HepG2 (cell line): Measurements from ENCODE around the gene ACSM2A. TPM values are rescaled to one million over a fixed set of nuclear protein-coding genes. Genes with fewer than 3 reads are reported as not detected.
A peak's percentile ranks its signal among the peaks of the same experiment; 100 is the strongest.

ENCODE experiments used
- CEBPB ChIP-seq: IDR thresholded peaks from 2 replicates; pipeline ENCODE4 v1.6.1; 2011; ENCODE audit warnings: low read depth, low read length, improper control_type of control experiment, borderline replicate concordance
- DNMT1 ChIP-seq: sonication (generic); formaldehyde crosslinking; IDR thresholded peaks from 2 replicates; pipeline ENCODE4 v1.5.1; 2020; ENCODE audit warnings: mild to moderate bottlenecking, missing genetic modification reagents
- KDM6A ChIP-seq: IDR thresholded peaks from 2 replicates; pipeline ENCODE4 v1.6.1; 2016; ENCODE audit warnings: low read depth
- KLF9 ChIP-seq: IDR thresholded peaks from 2 replicates; pipeline ENCODE4 v1.6.1; 2016; ENCODE audit warnings: low read depth
- PAWR ChIP-seq: sonication (generic); formaldehyde crosslinking; IDR thresholded peaks from 2 replicates; pipeline ENCODE4 v1.4.0; 2020; ENCODE audit warnings: missing genetic modification reagents, mild to moderate bottlenecking, borderline replicate concordance
- ZBTB3 ChIP-seq: sonication (generic); formaldehyde crosslinking; IDR thresholded peaks from 2 replicates; pipeline ENCODE4 v1.4.0; 2020; ENCODE audit warnings: low read depth, mild to moderate bottlenecking, moderate library complexity, missing genetic modification reagents, borderline replicate concordance
- ZNF569 ChIP-seq: sonication (generic); formaldehyde crosslinking; IDR thresholded peaks from 2 replicates; pipeline ENCODE4 v1.5.0; 2020; ENCODE audit warnings: mild to moderate bottlenecking, missing genetic modification reagents, moderate library complexity, borderline replicate concordance
- ZNF629 ChIP-seq: sonication (generic); formaldehyde crosslinking; conservative IDR thresholded peaks from 2 replicates; pipeline ENCODE4 v1.5.0; 2020; ENCODE audit warnings: missing genetic modification reagents
- ZNF746 ChIP-seq: sonication (generic); formaldehyde crosslinking; IDR thresholded peaks from 2 replicates; pipeline ENCODE4 v1.8.0; 2022; ENCODE audit warnings: mild to moderate bottlenecking, missing genetic modification reagents
- polyA plus RNA-seq, 8 experiments: library from polyadenylated mRNA; depleted of rRNA in 3 of 8; stranded (reverse) in 7 of 8; unstranded in 1 of 8; fragments of >200 nt; fragmentation: Illumina TruSeq in 4 of 8; extraction: Trizol in 4 of 8; gene quantifications; 2 replicates each; pipeline versions ENCODE4 v1.2.1 to v1.2.3, GENCODE V29; 2011 to 2016; ENCODE audit warnings: low read depth in 4 of 8, missing spikeins in 1 of 8, mixed read lengths in 1 of 8; ENCODE audit not compliant: insufficient read depth in 1 of 8
- total RNA-seq, 5 experiments: library from RNA; depleted of rRNA; stranded (reverse); fragments of >200 nt; fragmentation: Illumina TruSeq; extraction: Trizol; gene quantifications; 2 replicates each; pipeline ENCODE4 v1.2.3, GENCODE V29; 2016; ENCODE audit warnings: low read depth in 1 of 5
- TF ChIP-seq, protein P1 (sequence below), 2 experiments: sonication (generic) in 1 of 2; formaldehyde crosslinking in 1 of 2; IDR thresholded peaks; 2 replicates each; pipeline versions ENCODE4 v1.6.1 to v1.9.0; 2014 to 2022; ENCODE audit warnings: antibody characterized with exemption in 1 of 2, borderline replicate concordance in 1 of 2, inconsistent platforms in 1 of 2, low read depth in 1 of 2, missing genetic modification reagents in 1 of 2
- TF ChIP-seq, protein P2 (sequence below): sonication (generic); formaldehyde crosslinking; IDR thresholded peaks from 2 replicates; pipeline ENCODE4 v1.4.0; 2020; ENCODE audit warnings: low read depth, mild to moderate bottlenecking, missing genetic modification reagents
- TF ChIP-seq, protein P3 (sequence below): sonication (generic); formaldehyde crosslinking; IDR thresholded peaks from 2 replicates; pipeline ENCODE4 v1.5.0; 2020; ENCODE audit warnings: missing genetic modification reagents, mild to moderate bottlenecking, borderline replicate concordance
- TF ChIP-seq, protein P4 (sequence below): sonication (generic); formaldehyde crosslinking; IDR thresholded peaks from 2 replicates; pipeline ENCODE4 v1.4.0; 2020; ENCODE audit warnings: missing genetic modification reagents
- TF ChIP-seq, protein P5 (sequence below): IDR thresholded peaks from 2 replicates; pipeline ENCODE4 v1.6.1; 2018; ENCODE audit warnings: missing genetic modification reagents
- TF ChIP-seq, protein P6 (sequence below): sonication (generic); formaldehyde crosslinking; IDR thresholded peaks from 2 replicates; pipeline ENCODE4 v1.5.0; 2020; ENCODE audit warnings: missing genetic modification reagents
- TF ChIP-seq, protein P7 (sequence below): sonication (generic); formaldehyde crosslinking; IDR thresholded peaks from 2 replicates; pipeline ENCODE4 v1.8.1; 2022; ENCODE audit warnings: mild to moderate bottlenecking, missing genetic modification reagents

Gene ACSM2A
- total and polyA plus RNA-seq, 2 of the 13 experiments (the other 11 are each of a cell fraction or from before 2014, with no cell fraction given): 11.4 to 16.3 TPM

DNA sequence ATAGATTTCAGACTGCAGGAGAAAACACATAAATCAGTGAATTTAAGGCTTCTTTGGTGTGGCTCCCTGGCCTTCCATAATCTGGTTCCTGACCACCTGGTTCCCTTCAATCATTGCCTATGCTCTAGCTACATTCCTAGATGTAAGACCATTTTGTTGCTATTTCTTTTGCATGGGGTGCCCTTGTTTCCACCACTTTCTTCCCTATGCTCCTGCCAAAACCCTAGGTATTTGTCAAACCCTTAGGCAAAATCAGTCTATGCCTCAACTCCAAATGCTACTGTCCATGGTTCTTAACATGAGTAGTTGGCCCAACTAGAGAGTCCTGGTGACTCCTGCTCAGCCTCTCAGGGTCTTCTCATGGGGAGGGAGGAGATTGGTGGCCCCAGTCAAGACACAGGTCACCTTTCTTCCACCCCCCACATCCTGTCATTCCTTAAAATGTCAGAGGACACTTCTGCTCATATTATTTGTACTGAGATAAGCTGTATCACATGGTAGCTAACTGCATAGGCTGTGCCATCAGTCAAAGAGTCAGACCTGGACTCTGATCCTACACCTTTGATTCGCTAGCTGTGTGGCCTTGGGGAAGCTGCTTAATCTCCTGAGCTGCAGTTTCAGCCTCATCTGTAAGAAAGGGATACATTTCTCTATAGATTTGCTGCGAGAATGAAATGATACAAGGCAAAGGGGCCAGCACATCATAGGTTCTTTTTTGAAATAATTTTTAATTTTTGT lies 27.0 kb upstream of the ACSM2A start (continued):
- TF ChIP-seq, protein P1, sequence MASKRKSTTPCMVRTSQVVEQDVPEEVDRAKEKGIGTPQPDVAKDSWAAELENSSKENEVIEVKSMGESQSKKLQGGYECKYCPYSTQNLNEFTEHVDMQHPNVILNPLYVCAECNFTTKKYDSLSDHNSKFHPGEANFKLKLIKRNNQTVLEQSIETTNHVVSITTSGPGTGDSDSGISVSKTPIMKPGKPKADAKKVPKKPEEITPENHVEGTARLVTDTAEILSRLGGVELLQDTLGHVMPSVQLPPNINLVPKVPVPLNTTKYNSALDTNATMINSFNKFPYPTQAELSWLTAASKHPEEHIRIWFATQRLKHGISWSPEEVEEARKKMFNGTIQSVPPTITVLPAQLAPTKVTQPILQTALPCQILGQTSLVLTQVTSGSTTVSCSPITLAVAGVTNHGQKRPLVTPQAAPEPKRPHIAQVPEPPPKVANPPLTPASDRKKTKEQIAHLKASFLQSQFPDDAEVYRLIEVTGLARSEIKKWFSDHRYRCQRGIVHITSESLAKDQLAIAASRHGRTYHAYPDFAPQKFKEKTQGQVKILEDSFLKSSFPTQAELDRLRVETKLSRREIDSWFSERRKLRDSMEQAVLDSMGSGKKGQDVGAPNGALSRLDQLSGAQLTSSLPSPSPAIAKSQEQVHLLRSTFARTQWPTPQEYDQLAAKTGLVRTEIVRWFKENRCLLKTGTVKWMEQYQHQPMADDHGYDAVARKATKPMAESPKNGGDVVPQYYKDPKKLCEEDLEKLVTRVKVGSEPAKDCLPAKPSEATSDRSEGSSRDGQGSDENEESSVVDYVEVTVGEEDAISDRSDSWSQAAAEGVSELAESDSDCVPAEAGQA (IDR thresholded peaks at IDR 0.05; ENCODE audit: low read depth): no peak
- TF ChIP-seq, protein P1 (CRISPR knock-in tag; IDR thresholded peaks at IDR 0.05; ENCODE audit: borderline replicate concordance): 0 out of 2 replicates have a peak, but pooled peaks have one; percentile 27
- TF ChIP-seq PAWR (CRISPR knock-in tag): no peak
- TF ChIP-seq, protein P2, sequence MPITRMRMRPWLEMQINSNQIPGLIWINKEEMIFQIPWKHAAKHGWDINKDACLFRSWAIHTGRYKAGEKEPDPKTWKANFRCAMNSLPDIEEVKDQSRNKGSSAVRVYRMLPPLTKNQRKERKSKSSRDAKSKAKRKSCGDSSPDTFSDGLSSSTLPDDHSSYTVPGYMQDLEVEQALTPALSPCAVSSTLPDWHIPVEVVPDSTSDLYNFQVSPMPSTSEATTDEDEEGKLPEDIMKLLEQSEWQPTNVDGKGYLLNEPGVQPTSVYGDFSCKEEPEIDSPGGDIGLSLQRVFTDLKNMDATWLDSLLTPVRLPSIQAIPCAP (CRISPR knock-in tag): no peak
- TF ChIP-seq, protein P3, sequence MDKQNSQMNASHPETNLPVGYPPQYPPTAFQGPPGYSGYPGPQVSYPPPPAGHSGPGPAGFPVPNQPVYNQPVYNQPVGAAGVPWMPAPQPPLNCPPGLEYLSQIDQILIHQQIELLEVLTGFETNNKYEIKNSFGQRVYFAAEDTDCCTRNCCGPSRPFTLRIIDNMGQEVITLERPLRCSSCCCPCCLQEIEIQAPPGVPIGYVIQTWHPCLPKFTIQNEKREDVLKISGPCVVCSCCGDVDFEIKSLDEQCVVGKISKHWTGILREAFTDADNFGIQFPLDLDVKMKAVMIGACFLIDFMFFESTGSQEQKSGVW (CRISPR knock-in tag): no peak
- no peak for TF ChIP-seq ZBTB3 (CRISPR knock-in tag)
- no peak for TF ChIP-seq CEBPB
- TF ChIP-seq, protein P4, sequence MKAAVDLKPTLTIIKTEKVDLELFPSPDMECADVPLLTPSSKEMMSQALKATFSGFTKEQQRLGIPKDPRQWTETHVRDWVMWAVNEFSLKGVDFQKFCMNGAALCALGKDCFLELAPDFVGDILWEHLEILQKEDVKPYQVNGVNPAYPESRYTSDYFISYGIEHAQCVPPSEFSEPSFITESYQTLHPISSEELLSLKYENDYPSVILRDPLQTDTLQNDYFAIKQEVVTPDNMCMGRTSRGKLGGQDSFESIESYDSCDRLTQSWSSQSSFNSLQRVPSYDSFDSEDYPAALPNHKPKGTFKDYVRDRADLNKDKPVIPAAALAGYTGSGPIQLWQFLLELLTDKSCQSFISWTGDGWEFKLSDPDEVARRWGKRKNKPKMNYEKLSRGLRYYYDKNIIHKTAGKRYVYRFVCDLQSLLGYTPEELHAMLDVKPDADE (CRISPR knock-in tag): no peak
- TF ChIP-seq ZNF569 (CRISPR knock-in tag): no peak
- TF ChIP-seq ZNF746 (CRISPR knock-in tag): no peak
- TF ChIP-seq, protein P5, sequence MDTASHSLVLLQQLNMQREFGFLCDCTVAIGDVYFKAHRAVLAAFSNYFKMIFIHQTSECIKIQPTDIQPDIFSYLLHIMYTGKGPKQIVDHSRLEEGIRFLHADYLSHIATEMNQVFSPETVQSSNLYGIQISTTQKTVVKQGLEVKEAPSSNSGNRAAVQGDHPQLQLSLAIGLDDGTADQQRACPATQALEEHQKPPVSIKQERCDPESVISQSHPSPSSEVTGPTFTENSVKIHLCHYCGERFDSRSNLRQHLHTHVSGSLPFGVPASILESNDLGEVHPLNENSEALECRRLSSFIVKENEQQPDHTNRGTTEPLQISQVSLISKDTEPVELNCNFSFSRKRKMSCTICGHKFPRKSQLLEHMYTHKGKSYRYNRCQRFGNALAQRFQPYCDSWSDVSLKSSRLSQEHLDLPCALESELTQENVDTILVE (CRISPR knock-in tag): peak; percentile 89
- TF ChIP-seq, protein P6, sequence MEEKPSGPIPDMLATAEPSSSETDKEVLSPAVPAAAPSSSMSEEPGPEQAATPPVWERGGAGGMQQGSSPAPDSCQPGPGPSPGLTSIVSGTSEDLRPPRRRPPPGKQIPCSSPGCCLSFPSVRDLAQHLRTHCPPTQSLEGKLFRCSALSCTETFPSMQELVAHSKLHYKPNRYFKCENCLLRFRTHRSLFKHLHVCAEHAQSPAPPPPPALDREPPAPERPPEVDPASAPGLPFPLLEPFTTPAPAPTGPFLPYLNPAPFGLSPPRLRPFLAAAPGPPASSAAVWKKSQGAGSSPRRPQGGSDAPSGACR (CRISPR knock-in tag): peak; percentile 75; the same call in 1 of the 2 replicates
- TF ChIP-seq DNMT1 (CRISPR knock-in tag): no peak
- no peak for TF ChIP-seq KLF9
- TF ChIP-seq, protein P7, sequence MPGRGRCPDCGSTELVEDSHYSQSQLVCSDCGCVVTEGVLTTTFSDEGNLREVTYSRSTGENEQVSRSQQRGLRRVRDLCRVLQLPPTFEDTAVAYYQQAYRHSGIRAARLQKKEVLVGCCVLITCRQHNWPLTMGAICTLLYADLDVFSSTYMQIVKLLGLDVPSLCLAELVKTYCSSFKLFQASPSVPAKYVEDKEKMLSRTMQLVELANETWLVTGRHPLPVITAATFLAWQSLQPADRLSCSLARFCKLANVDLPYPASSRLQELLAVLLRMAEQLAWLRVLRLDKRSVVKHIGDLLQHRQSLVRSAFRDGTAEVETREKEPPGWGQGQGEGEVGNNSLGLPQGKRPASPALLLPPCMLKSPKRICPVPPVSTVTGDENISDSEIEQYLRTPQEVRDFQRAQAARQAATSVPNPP (CRISPR knock-in tag): no peak
- 0 out of 2 replicates have a peak, but pooled peaks have one; percentile 10 for TF ChIP-seq ZNF629
- TF ChIP-seq KDM6A (CRISPR knock-in tag): peak; percentile 84
